Gastroesophageal sphincter (tissue), 3 donors: ENCODE results near the gene TMEM208.

ENCODE experiments used
- EP300 ChIP-seq: sonication (generic); formaldehyde crosslinking; IDR thresholded peaks from one replicate; pipeline ENCODE4 v1.6.1; 2017; ENCODE audit warnings: antibody characterized with exemption, mild to moderate bottlenecking
- POLR2A ChIP-seq, 2 donors: fragments of 450-650 bp; IDR thresholded peaks; one replicate each; pipeline ENCODE4 v1.6.1; 2017; ENCODE audit warnings: antibody characterized with exemption in 2 of 2, mild to moderate bottlenecking in 2 of 2, moderate library complexity in 1 of 2
- POLR2AphosphoS5 ChIP-seq: sonication (generic); formaldehyde crosslinking; IDR thresholded peaks from one replicate; pipeline ENCODE4 v1.6.1; 2017; ENCODE audit warnings: antibody characterized with exemption
- TF ChIP-seq, protein P1 (sequence below), 4 experiments: fragments of 200-600 bp in 2 of 4; fragments of 450-650 bp in 2 of 4; sonication (generic) in 1 of 4; IDR thresholded peaks; one replicate each; pipeline ENCODE4 v1.5.1; 2017 to 2019; ENCODE audit warnings: antibody characterized with exemption in 4 of 4, mild to moderate bottlenecking in 2 of 4, moderate library complexity in 2 of 4

DNA sequence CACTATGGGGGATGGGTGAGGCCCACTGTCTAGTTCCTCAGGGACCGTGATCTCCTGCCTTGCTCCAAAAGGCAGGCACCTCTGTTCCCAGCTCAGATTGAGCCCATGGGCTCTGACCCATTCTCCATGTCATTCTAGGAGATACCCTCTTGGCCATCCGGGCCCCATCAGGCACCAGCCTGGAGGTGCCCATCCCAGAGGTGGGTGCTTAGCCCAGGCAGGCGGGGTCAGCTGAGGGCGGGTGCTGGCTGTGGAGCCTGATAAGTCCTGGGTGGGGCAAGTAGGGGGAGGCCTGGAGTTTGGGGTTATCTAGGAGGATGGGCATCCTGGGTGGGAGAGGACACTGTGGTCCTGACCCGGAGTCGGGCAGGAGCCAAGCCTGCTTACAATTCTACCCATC is 32.7 kb upstream of the TMEM208 start:
- TF ChIP-seq POLR2A (IDR thresholded peaks at IDR 0.05) (no peak), POLR2AphosphoS5 (no peak), EP300 (no peak)
- TF ChIP-seq, protein P1, sequence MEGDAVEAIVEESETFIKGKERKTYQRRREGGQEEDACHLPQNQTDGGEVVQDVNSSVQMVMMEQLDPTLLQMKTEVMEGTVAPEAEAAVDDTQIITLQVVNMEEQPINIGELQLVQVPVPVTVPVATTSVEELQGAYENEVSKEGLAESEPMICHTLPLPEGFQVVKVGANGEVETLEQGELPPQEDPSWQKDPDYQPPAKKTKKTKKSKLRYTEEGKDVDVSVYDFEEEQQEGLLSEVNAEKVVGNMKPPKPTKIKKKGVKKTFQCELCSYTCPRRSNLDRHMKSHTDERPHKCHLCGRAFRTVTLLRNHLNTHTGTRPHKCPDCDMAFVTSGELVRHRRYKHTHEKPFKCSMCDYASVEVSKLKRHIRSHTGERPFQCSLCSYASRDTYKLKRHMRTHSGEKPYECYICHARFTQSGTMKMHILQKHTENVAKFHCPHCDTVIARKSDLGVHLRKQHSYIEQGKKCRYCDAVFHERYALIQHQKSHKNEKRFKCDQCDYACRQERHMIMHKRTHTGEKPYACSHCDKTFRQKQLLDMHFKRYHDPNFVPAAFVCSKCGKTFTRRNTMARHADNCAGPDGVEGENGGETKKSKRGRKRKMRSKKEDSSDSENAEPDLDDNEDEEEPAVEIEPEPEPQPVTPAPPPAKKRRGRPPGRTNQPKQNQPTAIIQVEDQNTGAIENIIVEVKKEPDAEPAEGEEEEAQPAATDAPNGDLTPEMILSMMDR (IDR thresholded peaks at IDR 0.05): no peak
